SK-N-MC (cell line): ENCODE data around the gene TMEM59L.

ENCODE experiments used
- EZH2 ChIP-seq: fragments of 200-600 bp; sonication (generic); IDR thresholded peaks from one replicate; pipeline ENCODE4 v1.6.1; 2017; ENCODE audit warnings: antibody characterized with exemption
- FOXP2 ChIP-seq: optimal IDR thresholded peaks from 2 replicates; pipeline ENCODE3; 2011; ENCODE audit warnings: mild to moderate bottlenecking, moderate library complexity; ENCODE audit not compliant: insufficient read depth; ENCODE audit errors: extremely low read length, control extremely low read depth
- POLR2AphosphoS5 ChIP-seq: IDR thresholded peaks from 2 replicates; pipeline ENCODE4 v1.6.1; 2012; ENCODE audit warnings: mild to moderate bottlenecking, low read depth, low read length, borderline replicate concordance

GRCh38 chr19:18589380-18590272 lies 23.0 kb upstream of the TMEM59L start:
- no peak for TF ChIP-seq EZH2
- no peak for TF ChIP-seq POLR2AphosphoS5
- no peak for TF ChIP-seq FOXP2
